DMS 273 treated with DMSO at 0.1 percent for 48 hours (cell line): ENCODE results near the gene SLC25A19.
"Not testable (repeated sequence)": the region's sequence is repeated elsewhere in the genome, so short reads cannot be mapped to it uniquely, and the experiment has no call there.

Experiments used
- DNase-seq: peaks from one replicate; lab custom pipeline; 2025; lab: John Stamatoyannopoulos, UW

Gene SLC25A19

DNA sequence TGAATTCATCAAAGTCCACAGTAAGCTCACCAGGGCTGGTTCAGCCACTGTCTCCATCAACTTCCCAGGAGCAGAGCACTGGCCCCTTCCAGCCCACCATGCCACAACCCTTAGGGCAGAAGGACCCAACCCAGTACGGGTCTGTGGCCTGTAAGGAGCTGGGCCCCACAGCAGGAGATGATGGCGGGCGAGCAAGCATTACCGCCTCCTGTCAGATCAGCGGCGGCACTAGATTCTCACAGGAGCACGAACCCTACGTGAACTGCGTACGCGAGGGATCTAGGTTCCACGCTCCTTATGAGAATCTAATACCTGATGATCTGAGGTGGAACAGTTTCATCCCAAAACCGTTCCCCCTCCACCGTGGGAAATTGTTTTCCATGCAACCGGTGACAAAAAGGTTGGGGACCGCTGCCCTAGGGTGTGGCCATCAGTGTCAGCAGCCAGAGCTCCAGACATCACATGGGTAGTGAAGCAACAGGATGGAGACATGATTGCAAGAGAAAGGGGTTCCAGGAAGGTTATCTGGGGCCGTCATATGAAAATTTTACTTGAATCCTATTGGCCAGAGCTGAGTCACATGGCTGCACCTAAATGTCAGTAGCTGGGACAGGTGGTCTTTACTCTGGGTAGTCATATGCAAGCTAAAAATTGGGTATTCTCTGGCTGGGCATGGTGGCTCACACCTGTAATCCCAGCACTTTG is 12.4 kb upstream of the SLC25A19 start:
- DNase-seq, result no peak

DNA sequence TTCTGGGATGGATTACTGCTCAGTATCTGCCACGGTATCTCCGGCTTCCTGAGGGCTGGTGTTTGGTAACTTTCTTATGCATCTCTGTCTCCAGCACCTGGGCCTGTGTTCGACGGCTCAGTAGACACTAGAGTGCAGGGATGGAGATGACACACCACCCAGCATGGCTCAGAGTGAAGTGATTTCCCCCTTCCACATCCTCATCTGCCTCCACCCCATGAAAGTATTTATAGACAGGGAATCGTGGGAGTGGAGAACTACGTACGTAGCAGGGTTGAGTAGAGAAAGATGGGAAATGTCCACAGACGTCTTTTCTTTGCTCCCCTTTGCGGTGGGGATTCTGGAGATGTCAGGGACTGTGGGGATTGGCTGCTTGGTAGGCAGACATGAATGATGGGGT is 11.8 kb upstream of the SLC25A19 start:
- no peak for DNase-seq

DNA sequence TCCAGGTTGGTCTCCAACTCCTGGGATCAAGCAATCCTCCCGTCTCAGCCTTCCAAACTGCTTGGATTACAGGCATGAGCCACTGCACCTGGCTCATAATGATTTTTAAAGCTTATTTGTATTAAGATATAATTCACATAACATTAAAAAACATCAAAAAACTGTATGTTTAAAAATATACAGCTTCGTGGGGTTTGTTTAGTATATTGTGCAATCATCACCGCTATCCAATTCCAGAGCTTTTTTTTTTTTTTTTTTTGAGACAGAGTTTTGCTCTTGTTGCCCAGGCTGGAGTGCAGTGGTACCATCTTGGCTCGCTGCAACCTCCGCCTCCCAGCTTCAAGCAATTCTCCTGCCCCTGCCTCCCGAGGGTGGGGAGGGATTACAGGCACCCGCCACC is 11.0 kb upstream of the SLC25A19 start:
- DNase-seq, result no peak

DNA sequence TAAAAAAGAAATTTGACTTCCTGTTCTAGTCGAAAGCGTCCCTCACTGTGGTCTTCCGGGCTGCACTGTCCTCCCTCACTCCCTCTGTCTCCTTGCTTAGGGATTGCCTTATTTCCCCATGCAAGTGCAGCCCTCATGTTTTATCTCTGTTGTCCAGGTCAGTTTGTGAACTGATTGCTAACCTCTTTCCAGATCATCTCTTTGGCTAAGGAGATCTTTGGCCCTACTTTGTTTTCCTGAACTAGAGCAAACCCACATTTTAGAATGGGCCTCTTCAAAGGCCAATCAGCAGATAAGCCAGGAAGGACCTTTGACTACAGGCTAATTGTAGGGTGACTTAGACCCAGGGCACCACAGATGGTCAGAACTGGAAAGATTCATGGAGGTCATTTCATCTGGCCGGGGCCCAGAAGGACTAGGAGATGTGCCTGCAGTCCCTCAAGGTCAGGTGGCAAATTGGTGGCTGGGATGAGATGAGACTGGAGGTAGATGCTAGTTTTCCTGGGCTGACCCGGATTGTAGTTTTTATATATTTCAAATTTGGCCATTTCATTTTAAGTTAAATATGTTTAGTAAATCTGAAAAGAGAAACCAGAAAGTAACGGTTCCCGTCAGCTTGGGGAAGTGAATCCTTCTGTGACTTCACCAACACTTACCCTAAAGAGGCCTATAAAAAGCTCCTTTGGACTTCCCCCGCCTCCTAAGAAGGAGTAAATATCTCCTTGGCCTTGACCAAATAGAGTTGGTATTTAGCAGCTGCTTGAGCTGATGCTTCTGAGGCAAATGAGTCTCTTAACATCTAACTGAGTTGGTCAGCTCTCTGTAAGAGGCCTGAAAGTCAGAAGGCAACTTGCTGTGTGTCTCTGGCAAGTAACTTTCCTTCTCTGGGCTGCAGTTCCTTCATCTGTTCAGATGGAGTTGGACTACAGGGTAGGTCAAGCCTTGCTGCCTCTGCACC is 6.2 kb upstream of the SLC25A19 start:
- DNase-seq, result no peak

DNA sequence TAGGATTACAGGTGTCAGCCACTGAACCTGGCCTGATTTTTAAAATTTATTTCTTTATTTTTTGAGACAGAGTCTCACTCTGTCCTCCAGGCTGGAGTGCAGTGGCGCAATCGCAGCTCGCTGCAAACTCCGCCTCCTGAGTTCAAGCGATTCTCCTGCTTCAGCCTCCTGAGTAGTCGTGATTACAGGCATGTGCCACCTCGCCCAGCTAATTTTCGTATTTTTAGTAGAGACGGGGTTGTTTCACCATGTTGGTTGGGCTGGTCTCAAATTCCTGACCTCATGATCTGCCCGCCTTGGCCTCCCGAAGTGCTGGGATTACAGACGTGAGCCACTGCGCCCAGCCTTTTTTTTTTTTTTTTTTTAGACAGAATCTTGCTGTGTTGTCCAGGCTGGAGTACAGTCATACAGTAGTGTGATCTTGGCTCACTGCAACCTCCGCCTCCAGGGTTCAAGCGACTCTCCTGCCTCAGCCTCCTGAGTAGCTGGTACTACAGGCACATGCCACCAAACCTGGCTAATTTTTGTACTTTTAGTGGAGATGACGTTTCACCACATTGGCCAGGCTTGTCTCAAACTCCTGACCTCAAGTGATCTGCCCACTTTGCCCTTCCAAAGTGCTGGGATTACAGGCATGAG is 3.7 kb upstream of the SLC25A19 start:
- DNase-seq, result not testable (repeated sequence)

DNA sequence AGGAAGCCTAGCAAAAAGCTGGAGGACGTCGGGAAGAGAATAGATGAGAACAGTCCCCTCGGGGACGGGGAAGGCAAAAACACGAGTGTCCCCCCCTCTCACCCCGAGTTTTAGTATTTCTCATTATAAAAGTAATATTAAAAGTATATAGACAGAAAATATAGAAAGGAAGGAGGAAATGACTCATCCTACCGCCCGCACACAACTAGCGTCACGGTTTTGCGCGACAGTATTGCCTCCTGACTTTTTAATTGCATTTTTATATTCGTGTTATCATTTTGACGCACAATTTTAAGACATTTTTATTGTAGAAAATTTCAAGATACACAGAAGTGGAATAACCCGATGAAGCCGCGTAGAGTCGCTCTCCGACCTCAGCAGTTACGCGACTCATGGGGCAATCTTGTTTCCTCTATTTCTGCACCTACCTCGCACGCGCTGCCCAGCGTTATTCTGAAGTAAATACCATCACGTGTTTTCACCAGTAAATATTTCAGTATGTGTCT is 652 bp upstream of the SLC25A19 start:
- no peak for DNase-seq

DNA sequence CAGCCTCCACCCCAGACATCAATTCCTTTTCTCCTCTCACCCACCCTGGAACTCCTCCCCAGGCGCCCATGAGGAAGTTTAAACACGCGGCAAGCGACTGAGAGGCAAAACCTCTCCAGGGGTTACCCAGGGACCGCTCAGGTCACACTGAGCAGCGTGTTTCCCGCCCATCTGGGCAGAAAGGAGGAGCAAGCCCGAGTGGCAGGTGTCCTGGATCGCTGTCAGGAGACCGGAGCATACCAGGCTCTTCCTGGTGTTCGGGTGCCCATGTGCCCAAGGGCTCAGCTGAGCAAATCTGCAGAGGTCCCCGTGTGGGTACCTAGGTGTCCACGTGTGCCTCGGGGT is 491 bp downstream of the SLC25A19 start:
- peak; percentile 42 for DNase-seq

DNA sequence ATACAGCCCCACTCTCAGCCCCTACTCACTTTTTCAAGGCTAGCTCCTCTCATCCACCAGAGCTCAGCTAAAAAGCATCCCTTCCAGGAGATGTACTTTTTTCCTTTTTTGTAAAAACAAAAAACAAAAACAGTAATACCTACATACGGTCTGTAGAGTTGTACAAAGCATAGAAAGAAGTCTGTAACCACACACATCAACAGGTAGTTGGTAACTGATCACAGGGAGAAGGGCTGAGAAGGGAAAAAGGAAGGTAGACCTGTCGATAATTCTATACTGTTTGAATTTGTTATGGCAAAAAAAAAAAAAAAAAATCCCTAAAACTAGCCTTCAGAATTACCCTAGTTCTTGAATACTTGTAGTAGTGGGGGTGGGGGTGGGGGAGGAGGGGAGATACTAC is 874 bp downstream of the SLC25A19 start:
- no peak for DNase-seq

DNA sequence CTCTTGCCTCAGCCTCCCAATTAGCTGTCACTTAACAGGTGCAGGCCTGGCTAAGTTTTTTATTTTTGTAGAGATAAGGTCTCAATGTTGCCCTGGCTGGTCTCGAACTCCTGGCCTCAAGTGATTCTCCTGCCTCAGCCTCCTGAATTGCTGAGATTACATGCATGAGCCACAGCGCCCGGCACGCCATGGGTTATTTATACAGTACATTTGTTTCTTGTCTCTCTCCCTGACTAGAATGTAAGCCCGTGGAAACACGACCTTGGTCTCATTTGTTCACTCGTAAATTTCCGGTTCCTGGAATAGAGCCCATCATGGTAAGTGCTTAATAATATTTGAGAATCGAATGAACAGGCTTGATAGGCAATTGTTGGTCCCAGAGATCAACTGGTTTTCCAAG is 2.0 kb downstream of the SLC25A19 start:
- no peak for DNase-seq

DNA sequence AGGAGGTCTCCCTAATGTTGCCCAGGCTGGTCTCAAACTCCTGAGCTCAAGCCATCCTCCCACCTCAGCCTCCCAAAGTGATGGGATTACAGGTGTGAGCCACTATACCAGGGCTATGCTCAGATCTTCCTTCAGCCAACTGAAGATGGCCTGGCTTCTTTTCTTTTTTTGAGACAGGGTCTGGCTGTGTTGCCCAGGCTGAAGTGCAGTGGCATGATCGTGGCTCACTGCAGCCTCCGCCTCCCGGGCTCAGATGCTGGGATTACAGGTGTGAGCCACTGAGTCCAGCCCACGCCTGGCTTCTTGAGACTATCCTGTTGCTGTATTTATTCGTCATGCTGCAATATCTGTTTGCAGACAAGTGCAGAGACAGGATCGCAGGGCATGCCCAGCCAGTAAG is 4.1 kb downstream of the SLC25A19 start:
- no peak for DNase-seq

DNA sequence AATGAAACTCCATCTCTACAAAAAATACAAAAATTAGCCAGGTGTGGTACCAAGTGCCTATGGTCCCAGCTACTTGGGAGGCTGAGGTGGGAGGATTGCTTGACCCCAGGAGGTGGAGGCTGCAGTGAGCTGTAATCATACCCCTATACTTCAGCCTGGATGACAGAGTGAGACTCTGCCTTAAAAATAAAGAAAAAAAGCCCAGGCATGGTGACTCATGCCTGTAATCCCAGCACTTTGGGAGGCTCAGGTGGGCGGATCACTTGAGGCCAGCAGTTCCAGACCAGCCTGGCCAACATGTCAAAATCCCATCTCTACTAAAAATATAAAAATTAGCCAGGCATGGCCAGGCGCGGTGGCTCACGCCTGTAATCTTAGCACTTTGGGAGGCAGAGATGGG is 9.0 kb downstream of the SLC25A19 start:
- not testable (repeated sequence) for DNase-seq

DNA sequence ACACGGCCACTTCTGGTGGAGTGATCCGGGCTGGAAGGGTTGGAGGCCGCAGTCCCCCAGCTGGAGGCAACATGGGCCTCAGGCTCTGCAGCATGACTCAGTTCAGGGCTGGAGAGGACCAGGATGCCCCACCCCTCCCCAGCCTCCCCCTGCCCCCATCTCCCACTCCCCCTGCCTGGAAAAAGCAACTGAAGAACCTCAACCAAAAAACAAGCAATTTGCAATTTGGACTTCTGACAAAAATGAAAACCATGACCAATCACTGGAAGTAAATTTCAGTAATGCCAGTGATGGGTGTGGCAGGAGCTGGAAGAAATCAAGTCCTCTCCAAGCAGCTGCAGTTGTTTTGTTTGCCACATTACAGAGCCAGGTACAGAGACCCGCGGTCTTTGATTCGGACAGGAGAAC is 11.6 kb downstream of the SLC25A19 start:
- DNase-seq, result no peak

DNA sequence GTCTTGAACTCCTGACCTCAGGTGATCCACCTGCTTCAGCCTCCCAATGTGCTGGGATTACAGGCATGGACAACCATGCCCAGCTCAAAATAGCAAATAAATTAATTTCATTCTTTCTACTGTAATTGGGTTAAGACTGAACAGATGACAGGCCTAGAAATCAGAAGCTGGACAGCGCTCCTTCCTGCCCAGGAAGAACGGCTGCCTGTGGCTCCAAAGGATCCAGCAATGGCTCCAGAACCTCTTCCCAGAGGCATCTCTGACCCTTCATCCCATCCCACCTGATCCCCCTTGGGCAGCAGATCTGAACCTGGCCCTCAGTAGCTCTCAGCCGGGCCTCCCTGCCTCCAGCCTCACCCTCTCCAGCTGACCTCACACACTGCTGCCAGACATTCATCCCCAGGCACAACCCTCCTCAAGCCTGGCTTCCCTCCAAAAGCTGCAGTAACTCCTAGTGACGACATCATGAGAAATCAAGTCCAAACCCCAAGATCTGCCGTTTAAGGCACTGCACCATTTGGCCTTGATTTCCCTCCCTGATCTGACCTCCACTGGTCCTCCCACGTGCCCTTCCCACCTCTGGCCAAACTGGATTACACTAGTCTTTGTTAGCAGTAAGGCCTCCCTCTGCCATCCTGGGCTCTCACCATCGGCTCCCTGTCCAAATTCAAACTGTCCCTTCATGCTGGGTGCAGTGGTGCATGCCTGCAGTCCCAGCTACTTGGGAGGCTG is 15.1 kb downstream of the SLC25A19 start:
- no peak for DNase-seq

DNA sequence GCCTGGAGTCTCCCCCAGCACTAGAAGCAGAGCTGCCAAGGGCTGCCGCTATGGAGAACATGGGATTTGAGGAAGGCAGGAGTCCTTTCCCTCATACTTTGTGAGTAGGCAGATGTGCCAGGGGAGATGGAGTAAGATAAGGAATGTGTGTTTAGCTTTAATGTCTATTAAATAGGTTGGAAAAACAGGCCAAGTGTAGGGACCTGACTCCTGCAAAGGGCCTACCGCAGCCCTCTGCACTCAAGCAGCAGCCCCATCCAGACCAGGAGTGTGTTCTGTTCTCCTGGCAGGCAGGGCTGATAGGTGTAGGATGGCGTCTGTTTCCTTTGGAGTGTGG is 16.4 kb downstream of the SLC25A19 start:
- DNase-seq, result peak; percentile 59

DNA sequence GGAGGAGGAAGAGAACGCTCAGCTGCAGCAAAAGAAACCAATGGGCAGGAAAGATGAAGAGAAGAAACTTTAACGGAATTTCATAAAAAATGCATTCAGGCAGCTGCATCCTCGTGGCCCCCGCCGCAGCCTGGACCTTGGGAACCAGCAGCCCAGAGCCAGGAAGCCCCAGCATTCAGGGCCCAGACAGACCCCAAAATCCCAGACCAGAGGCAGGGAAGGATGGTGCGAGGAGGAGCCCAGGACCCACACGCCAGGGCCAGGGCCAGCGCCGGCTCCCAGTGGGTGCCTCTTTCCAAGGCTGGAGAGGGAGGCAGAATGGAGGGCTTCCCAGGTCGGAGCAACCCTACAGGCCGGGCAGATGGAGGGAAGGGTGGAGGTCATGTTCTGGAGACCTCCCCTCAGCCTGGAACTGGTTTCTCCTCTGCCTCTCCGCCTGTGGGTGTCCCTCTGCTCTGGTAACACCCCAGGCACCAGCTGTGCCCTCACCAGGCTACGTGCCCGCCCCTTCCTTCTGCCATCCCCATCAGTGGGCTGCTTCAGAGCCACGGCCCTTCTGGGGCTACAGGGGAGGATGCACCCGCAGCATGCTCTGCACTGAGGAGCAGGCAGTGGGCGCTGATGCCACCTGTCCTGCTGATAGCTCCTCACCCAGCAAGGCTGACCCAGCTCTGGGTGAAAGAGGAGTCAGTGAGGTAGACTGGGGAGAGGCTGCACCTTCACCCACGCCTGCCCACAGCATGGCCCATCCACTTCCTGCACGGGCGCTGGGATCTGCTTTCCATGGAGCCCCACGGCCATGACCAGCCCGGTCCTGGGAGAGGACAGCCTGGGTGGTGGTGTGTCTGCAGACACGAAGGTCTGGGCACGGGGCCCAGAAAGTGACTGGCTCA is 17.0 kb downstream of the SLC25A19 start:
- peak; percentile 60 for DNase-seq

DNA sequence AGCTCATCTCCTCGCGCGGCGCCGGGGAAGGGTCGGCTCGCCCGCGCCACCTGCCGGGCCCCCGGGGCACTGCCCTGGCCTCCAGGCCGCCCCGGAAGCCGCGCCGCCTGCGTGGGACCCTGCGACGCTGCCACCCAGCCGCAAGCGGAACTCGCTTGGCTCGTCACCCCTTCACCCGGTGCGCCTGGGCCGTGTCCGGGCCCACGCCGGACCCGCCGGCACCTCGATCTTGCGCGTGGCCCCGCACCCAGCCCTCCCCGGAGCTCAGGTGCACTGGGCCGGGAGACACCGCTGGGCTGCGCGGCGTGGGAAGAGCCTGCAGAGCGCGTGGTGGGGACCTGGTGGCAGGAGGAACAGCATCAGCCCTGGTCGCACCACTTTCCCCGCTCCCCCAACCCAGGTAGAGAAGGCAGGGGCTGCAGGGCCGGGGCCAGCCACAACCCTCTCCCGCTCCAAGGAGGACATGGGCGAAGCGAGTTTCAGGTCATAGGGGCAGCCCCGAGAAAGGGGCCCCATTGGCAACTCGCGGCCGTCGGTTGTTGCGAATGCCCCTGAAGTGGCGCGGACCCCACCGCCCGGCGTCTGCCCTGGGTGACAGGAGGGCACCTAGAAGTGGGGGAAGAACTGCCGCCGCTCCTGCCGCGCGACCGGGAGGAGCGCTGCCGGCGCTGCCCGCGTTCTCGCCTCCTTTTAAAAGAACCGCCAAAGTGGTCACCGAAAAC is 17.8 kb downstream of the SLC25A19 start:
- no peak for DNase-seq

DNA sequence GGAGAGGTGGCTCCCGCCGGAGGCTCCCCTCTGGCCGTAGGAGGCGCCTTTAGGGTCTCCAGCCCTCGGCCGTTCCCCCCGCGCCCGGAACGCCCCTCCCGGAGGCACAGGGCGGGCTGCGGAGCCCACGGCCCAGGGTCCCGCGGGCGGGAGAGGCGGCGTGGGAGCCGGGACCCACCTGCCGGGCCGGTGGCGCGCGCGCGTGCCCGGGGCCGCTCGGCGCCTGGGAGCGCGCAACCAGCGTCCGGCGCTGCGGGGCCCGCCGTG is 18.3 kb downstream of the SLC25A19 start, which contains the start of gene MIF4GD:
Gene MIF4GD (minus strand): TSS at position 266 of the 267 bp plus-strand sequence. CDS start 1,036 bp downstream, outside the sequence.
- DNase-seq, result no peak

DNA sequence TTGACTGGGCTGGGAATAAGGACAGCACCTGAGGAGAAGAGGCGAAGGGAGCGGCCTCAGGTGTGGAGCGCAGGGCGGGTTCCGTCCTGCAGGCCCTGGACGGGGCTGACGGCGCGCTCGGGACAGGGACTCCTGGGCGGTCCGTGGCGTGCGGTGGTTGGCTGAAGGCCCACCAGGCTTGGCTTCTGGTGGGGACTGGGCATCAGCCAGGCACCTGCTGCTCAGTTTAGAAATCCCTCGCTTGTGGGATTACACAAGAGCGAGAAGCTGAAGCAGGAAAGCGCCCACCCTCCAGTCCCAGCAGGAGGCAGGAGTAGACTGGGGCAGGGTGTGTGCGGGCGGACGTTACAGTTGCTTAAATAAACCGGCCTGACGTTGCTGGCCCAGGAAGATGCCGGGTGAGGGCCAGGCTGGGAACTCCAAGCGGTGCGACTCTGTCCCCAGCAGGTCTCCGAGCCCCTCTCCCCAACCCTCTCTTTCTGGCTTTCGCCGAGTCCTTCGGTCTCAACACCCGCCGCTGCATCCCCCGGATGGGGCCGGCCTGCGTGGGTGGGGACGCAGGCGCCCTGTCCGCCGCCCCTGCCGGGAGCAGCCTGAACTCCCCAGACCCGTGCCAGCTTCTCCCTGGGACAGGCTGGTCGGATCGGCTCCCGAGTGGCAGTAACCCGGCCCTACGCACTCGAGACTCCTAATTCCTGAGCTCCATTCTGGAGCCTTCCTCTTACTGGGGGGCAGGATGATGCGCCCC is 18.8 kb downstream of the SLC25A19 start:
- DNase-seq, result peak; percentile 58

DNA sequence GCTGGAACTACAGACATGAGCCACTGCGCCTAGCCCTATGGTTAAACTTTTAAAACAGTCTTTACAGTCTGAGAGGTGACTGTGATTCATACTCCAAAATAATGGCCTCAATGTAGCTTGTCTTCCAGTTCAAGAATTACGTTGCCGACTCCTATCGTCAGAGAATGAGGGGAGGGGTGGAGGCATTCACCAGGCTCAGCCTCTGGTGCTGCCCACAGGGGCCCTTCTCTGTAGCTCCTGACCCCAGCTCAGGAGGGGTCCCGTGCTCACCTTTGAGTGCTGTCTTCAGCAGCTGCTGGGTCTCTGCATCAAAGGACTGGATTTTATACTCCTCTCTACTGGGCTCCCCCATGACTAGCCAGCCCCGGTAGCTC is 19.4 kb downstream of the SLC25A19 start:
- no peak for DNase-seq
